Calu3 (cell line): Measurements from ENCODE around the gene AHCY. TPM values are rescaled to one million over a fixed set of nuclear protein-coding genes. Genes with fewer than 3 reads are reported as not detected.

Source experiments
- BruUV-seq: library from RNA; stranded (reverse); fragments of 400-500 nt; replicated peaks from 2 replicates; lab custom pipeline; 2021; lab: Mats Ljungman, UMichigan
- CTCF ChIA-PET: fragments of 300-600 bp; sonication (Branson Sonifier 250); formaldehyde crosslinking; loops from one replicate; lab custom pipeline; 2022; ENCODE audit warnings: antibody characterized with exemption; lab: Charles Lee
- DNase-seq: peaks from one replicate; pipeline ENCODE4 v3.0.0; 2022
- H3K27ac Mint-ChIP-seq: one replicate; pipeline ENCODE4 v1.8.0; 2022; ENCODE audit warnings: mixed read lengths; ENCODE audit not compliant: unreplicated experiment
- H3K27me3 Mint-ChIP-seq: one replicate; pipeline ENCODE4 v1.8.0; 2022; ENCODE audit warnings: mixed read lengths; ENCODE audit not compliant: unreplicated experiment
- H3K36me3 Mint-ChIP-seq: one replicate; pipeline ENCODE4 v1.8.0; 2022; ENCODE audit warnings: mild to moderate bottlenecking, moderate library complexity, mixed read lengths; ENCODE audit not compliant: insufficient read depth, unreplicated experiment
- H3K4me1 Mint-ChIP-seq: one replicate; pipeline ENCODE4 v1.8.0; 2022; ENCODE audit warnings: mild to moderate bottlenecking, low read depth, mixed read lengths; ENCODE audit not compliant: unreplicated experiment
- H3K4me3 Mint-ChIP-seq: one replicate; pipeline ENCODE4 v1.8.0; 2022; ENCODE audit warnings: mild to moderate bottlenecking, low read depth, moderate library complexity, mixed read lengths; ENCODE audit not compliant: unreplicated experiment
- H3K9me3 Mint-ChIP-seq: one replicate; pipeline ENCODE4 v1.8.0; 2022; ENCODE audit warnings: low read depth, mixed read lengths; ENCODE audit not compliant: unreplicated experiment
- CTCF ChIP-seq: fragments of 200-600 bp; IDR thresholded peaks from one replicate; pipeline ENCODE4 v1.8.0; 2022; ENCODE audit warnings: antibody characterized with exemption; ENCODE audit not compliant: unreplicated experiment
- intact Hi-C: fragments of 100-400 bp; cut with micrococcal nuclease; formaldehyde crosslinking; loops from one replicate; pipeline ENCODE4 v1.10.0; 2022; ENCODE audit not compliant: unreplicated experiment
- total RNA-seq: library from RNA; stranded (reverse); gene quantifications from 2 replicates; pipeline ENCODE4 v1.2.3, GENCODE V29; 2022

AHCY gene
- total RNA-seq, 1 experiment from 2014 or later = 179 TPM

- H3K36me3 Mint-ChIP-seq = no peaks in the 10 kb centered on the region
- no peak for DNase-seq
- H3K9me3 Mint-ChIP-seq = no peaks in the 10 kb centered on the region
- intact Hi-C loops = no loop called here
- BruUV-seq = no TSS peak
- no peak overlapping the region for H3K27ac Mint-ChIP-seq
- H3K27me3 Mint-ChIP-seq = no peaks in the 10 kb centered on the region
- TF ChIP-seq CTCF = no peak
- CTCF ChIA-PET = interaction anchor here (0.6 to 1.4 kb wide), 5 partner anchors 10 to 390 kb away, joined by 3 to 5 read pairs (median 3); no protein-coding TSS in a partner anchor
- H3K4me3 Mint-ChIP-seq = no peak overlapping the region
- H3K4me1 Mint-ChIP-seq = peaks cover 19% of the 10 kb centered on the region
These were observed 35.0 kb upstream of the AHCY start for GRCh38 chr20:34337982-34338726.

DNA sequence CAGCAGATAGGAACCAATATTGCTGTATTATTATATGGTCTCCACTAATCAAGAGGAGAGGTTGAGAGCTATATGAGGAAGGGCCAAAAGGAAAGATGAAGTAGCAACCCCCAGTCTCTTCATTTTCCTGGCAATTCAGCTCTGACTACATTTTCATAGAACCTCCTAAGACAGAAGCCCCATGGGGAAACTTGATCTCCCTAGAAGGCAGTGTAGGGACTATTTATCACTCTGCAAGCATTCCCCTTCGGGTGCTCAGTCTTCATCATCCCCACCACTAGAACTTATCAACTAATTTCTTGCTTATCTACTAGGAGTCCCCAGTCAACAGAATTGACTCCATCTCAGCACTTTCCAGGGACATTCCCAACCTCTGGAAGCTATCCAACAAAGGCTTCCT, 34.4 kb upstream of the AHCY start:
- BruUV-seq = no TSS peak
- Mint-ChIP-seq H3K27ac (no peak overlapping the region), H3K27me3 (no peaks in the 10 kb centered on the region), H3K4me1 (peaks cover 19% of the 10 kb centered on the region), H3K36me3 (no peaks in the 10 kb centered on the region), H3K9me3 (no peaks in the 10 kb centered on the region), H3K4me3 (no peak overlapping the region)
- no peak for DNase-seq
- CTCF ChIA-PET = interaction anchor here (0.6 to 1.4 kb wide), 2 partner anchors 11 to 49 kb away, joined by 3 to 4 read pairs; no protein-coding TSS in a partner anchor
- intact Hi-C loops = no loop called here
- no peak for TF ChIP-seq CTCF

DNA sequence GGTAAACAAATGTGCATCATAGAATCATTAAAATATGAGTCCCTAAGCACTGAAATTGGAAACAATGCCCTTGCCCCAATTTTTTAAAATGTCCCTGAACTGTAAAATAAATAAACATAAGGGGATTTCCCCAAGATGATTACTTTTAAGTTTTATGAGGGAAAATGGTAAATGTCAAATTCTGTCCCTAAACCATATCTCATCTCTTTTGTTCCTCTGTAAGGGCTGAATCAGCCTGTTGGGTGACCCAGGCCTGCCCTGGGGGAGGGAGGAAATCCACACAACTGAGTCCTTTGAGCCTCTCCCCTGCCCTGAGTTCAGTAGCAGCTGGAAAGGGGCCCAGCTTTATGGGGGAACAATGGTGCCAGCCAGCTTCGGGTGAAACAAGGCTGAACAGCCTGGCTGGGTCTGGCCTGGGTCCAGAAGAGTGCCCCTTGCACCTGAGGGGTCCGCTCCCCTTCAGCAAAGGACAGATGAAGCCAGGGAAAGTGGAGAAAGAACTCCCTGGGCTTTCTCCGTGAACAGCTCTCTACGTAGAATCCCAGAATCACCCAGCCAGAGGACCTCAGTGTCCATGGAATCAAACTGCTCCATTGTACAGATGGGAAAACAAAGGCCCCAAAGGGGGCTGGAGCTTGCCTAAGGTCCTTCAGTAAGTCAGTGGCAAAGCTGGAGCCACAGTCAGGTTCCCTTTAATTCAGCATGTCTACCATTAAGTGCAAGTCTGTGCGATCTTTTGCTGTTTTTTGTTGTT, 31.7 kb upstream of the AHCY start:
- intact Hi-C loops = no loop called here
- CTCF ChIA-PET = interaction anchor here (0.6 to 1.6 kb wide), 8 partner anchors 11 to 1613 kb away, joined by 3 to 9 read pairs (median 4); no protein-coding TSS in a partner anchor
- peak; percentile 28 for DNase-seq
- TF ChIP-seq CTCF = no peak
- no TSS peak for BruUV-seq
- Mint-ChIP-seq H3K4me1 (peaks cover 19% of the 10 kb centered on the region), H3K27ac (no peak overlapping the region), H3K9me3 (no peaks in the 10 kb centered on the region), H3K4me3 (no peak overlapping the region), H3K27me3 (no peaks in the 10 kb centered on the region), H3K36me3 (no peaks in the 10 kb centered on the region)

DNA sequence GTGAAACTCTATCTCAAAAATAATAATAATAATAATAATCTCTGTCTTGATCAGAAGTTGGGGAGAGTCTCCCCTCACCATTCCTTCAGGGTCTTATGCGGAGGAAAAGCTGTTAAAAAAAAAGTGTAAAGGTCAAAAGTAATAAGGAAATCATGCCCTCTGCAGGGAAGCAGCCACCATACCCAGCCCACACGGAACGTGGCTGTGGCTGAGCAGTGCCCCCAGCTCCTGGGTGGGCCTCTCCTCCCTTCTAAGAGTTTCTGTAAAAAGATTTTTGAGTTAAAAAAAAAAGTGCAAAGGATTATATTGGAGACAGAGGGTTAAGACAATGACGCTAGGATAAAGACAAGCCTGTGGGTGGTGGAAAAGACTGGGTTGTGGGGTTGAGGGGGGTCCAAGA, 30.6 kb upstream of the AHCY start:
- peaks cover 19% of the 10 kb centered on the region for H3K4me1 Mint-ChIP-seq
- H3K27ac Mint-ChIP-seq = no peak overlapping the region
- H3K4me3 Mint-ChIP-seq = no peak overlapping the region
- no peaks in the 10 kb centered on the region for H3K36me3 Mint-ChIP-seq
- no peak for DNase-seq
- BruUV-seq = no TSS peak
- no peaks in the 10 kb centered on the region for H3K9me3 Mint-ChIP-seq
- intact Hi-C loops = no loop called here
- no peaks in the 10 kb centered on the region for H3K27me3 Mint-ChIP-seq
- CTCF ChIA-PET = interaction anchor here (0.8 to 1.0 kb wide), 2 partner anchors 17 to 216 kb away, joined by 3 to 9 read pairs; no protein-coding TSS in a partner anchor
- TF ChIP-seq CTCF = no peak
